Chondrocyte (in vitro differentiated cells): ENCODE data around the gene MIPEP. TPM values are rescaled to one million over a fixed set of nuclear protein-coding genes. Genes with fewer than 3 reads are reported as not detected.

Experiments
- DNase-seq: peaks from one replicate; pipeline ENCODE4 v3.0.0; 2021; ENCODE audit warnings: mixed read lengths, low spot score
- H3K27ac Mint-ChIP-seq: one replicate; pipeline ENCODE4 v1.8.0; 2021; ENCODE audit warnings: mild to moderate bottlenecking, moderate library complexity, mixed read lengths; ENCODE audit not compliant: unreplicated experiment
- H3K27me3 Mint-ChIP-seq: 2 replicates; pipeline ENCODE4 v1.8.0; 2021; ENCODE audit warnings: low read depth, mixed read lengths
- H3K36me3 Mint-ChIP-seq: 2 replicates; pipeline ENCODE4 v1.8.0; 2021; ENCODE audit warnings: low read depth, mixed read lengths
- H3K4me1 Mint-ChIP-seq: 2 replicates; pipeline ENCODE4 v1.8.0; 2021; ENCODE audit warnings: low read depth, mild to moderate bottlenecking, mixed read lengths
- H3K4me3 Mint-ChIP-seq: one replicate; pipeline ENCODE4 v1.8.0; 2021; ENCODE audit warnings: mild to moderate bottlenecking, moderate library complexity, mixed read lengths; ENCODE audit not compliant: unreplicated experiment
- H3K9me3 Mint-ChIP-seq: 2 replicates; pipeline ENCODE4 v1.8.0; 2021; ENCODE audit warnings: low read depth, mixed read lengths
- total RNA-seq: library from RNA; stranded (reverse); gene quantifications from 3 replicates; pipeline ENCODE4 v1.2.1, GENCODE V29; 2021
- TF ChIP-seq, protein P1 (sequence below): fragments of 200-600 bp; sonication (generic); IDR thresholded peaks from 2 replicates; pipeline ENCODE4 v1.5.0; 2021; ENCODE audit warnings: antibody characterized with exemption, mild to moderate bottlenecking, moderate library complexity

Gene MIPEP
- total RNA-seq, 1 donor from 2014 or later = 14.4 TPM

DNA sequence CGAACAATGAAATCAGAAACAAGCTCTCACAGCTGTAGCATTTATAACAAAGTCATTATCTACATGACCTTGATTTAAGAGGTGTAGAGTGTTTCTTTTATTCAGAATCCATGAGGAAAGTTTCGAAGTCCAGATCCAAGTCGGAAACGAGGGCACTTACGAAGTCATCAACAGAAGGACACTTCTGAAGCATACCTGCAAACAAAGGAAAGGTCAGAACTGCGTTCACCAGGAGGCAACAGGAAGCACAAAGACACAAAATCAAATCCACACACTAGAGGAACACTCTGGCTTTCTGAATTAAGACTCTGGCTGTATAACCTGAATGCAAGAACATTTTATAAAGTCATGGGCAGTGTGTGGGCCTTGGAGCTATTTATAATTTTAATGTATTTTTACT is 158.9 kb downstream of the MIPEP start:
- Mint-ChIP-seq H3K27ac (no peak overlapping the region), H3K27me3 (no peaks in the 10 kb centered on the region), H3K4me3 (no peak overlapping the region), H3K36me3 (peaks cover 5% of the 10 kb centered on the region), H3K4me1 (peaks cover 4% of the 10 kb centered on the region), H3K9me3 (no peaks in the 10 kb centered on the region)
- TF ChIP-seq, protein P1, sequence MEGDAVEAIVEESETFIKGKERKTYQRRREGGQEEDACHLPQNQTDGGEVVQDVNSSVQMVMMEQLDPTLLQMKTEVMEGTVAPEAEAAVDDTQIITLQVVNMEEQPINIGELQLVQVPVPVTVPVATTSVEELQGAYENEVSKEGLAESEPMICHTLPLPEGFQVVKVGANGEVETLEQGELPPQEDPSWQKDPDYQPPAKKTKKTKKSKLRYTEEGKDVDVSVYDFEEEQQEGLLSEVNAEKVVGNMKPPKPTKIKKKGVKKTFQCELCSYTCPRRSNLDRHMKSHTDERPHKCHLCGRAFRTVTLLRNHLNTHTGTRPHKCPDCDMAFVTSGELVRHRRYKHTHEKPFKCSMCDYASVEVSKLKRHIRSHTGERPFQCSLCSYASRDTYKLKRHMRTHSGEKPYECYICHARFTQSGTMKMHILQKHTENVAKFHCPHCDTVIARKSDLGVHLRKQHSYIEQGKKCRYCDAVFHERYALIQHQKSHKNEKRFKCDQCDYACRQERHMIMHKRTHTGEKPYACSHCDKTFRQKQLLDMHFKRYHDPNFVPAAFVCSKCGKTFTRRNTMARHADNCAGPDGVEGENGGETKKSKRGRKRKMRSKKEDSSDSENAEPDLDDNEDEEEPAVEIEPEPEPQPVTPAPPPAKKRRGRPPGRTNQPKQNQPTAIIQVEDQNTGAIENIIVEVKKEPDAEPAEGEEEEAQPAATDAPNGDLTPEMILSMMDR = no peak
- no peak for DNase-seq

DNA sequence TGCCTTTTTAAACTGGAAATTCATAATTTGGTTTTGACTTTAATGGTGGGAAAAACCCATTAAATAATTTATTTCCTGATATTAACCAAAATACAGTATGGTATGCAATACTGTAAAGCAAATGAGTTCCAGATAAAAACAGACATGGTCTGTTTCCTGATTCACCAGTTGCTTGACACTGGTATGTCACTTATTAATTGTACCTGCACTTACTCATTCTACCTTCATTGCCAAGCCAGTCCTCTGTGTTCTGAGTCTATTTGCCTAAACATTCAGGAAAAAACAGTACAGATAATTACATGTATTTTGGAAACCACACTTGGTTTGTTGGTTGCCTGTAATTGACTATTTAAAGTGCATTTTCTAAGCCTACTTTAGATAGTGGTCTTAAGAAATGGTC is 159.7 kb downstream of the MIPEP start:
- H3K27me3 Mint-ChIP-seq = no peaks in the 10 kb centered on the region
- no peak for DNase-seq
- H3K27ac Mint-ChIP-seq = no peak overlapping the region
- H3K4me1 Mint-ChIP-seq = peaks cover 6% of the 10 kb centered on the region
- H3K4me3 Mint-ChIP-seq = no peak overlapping the region
- no peaks in the 10 kb centered on the region for H3K9me3 Mint-ChIP-seq
- peaks cover 5% of the 10 kb centered on the region for H3K36me3 Mint-ChIP-seq
- TF ChIP-seq, protein P1 = no peak

DNA sequence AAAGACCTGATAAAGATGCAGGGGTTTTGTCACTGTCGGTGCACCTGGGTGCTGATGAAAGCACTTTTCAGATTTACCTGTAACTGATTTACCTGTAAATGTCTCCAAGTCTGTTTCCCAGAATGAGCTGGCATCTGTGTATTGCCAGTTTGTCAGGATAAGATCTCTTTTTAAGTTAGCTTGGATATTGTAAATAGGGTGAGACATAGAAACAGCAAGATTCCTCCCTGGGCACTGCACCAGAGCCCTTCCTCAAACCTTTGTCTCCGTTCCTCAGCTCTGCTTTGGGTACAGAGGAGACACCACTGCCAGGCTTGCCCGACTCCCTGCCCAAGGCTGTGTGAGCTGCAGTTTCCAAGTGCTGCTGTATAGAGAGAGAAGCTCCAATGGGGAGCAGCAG is 160.4 kb downstream of the MIPEP start:
- TF ChIP-seq, protein P1 = no peak
- Mint-ChIP-seq H3K4me3 (no peak overlapping the region), H3K9me3 (no peaks in the 10 kb centered on the region), H3K4me1 (peaks cover 13% of the 10 kb centered on the region), H3K27me3 (no peaks in the 10 kb centered on the region), H3K27ac (no peak overlapping the region), H3K36me3 (peaks cover 4% of the 10 kb centered on the region)
- DNase-seq = no peak

DNA sequence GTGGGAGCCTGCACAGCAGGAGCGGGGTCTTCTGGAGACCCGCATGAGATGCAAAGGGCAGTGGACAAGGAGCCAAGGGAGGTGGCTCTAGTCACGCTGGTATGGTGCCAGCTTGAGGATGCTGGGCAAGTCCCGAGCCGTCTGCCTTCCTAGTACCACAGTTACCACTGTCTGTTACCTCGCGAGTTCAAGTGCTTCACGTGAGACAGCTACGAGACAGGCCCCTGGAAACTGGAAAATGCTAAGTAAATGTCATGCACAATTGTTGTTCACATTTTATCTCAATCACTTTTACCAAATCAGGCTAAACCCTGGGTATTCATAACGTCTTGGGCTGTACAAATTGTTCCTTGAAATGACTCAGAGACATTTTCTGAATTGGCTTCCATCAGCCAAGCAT is 163.3 kb downstream of the MIPEP start:
- TF ChIP-seq, protein P1 = no peak
- no peak overlapping the region for H3K27ac Mint-ChIP-seq

DNA sequence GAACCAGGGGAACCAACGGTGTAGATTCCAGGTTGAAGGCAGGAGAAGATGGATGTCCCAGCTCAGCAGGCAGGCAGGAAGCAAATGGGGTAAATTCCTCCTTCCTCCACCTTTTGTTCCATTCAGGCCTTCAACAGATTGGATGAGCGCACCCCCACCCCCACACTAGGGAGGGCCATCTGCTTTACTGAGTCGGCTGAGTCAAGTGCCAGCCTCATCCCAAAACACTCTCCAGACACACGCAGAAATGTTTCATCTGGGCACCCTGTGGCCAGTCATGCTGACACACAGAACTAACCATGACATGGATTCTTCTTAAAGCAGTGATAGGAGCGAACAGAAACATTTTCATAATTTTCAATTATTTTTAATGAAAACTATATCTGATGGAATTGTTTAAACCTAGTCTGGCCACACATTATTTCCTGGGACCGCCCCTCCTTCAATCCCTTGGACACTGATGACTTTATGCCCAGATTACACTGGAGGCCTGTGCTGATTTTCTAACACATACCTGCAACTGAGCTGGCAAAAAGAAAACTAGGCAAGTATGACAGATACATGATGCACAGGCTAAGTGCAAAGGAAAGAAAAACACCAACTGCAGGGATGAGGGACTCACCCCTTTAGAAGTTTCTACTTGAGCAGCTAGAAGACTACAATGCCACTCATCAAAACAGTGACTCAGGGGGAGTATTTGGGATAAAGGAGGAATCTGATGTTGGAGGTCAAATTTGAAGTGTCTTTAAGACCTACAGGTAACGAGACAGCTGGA is 164.8 kb downstream of the MIPEP start:
- TF ChIP-seq, protein P1 = no peak
- Mint-ChIP-seq H3K4me3 (no peak overlapping the region), H3K9me3 (no peaks in the 10 kb centered on the region), H3K27me3 (no peaks in the 10 kb centered on the region), H3K27ac (no peak overlapping the region), H3K4me1 (peaks cover 24% of the 10 kb centered on the region), H3K36me3 (peaks cover 4% of the 10 kb centered on the region)
- no peak for DNase-seq

More for the DNA sequence above, 163.3 kb downstream of the MIPEP start:
- DNase-seq = no peak
- no peaks in the 10 kb centered on the region for H3K9me3 Mint-ChIP-seq
- no peaks in the 10 kb centered on the region for H3K27me3 Mint-ChIP-seq
- H3K4me3 Mint-ChIP-seq = no peak overlapping the region
- peaks cover 24% of the 10 kb centered on the region for H3K4me1 Mint-ChIP-seq
- peaks cover 4% of the 10 kb centered on the region for H3K36me3 Mint-ChIP-seq
